ENCODE data around the gene TNFRSF13B.

DNA sequence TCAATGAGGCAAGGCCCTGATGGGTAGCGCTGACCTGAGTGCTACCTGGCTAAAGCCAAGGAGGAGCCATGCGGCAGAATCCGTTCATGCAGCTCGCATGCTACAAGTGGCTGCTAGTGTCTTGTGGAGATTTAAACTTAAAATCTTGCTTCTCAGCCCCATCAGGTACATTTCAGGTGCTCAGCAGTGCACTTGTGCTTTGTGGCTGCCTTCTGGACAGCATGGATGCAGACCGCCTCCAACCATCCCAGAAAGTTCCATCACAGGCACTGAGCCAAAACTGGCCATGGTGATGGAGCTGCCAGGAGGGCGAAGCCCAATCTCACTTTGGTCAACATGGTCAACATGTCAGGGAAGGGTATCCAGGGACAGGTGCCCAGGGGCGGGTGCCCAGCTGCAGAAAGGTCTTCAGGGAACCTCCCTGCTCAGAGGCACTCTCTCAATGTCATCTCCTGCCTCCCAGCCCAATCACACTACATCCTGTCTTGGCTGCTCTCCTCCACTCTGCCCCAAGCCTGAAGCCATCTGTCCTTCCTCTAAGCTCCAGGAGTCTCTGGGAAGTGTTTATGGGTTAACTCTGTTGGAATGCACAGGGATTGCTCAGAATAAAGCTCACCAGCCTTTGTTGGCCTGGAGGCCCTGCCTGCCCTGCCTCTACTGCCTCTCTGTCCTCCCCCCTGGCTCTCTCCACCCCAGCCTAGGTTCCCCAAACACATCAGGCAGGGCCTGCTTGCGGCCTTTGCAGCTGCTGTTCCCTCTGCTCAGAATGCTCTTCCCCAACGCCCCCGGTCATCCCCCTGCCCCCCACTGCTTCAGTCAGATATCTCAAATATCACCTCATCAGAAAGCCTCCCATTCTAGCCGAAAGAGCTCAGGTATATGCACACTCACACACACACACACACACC lies 18.3 kb upstream of the TNFRSF13B start:
- no peak for TF ChIP-seq EZH2 (IDR thresholded peaks at IDR 0.05)
- no peak for TF ChIP-seq POLR2AphosphoS5 (IDR thresholded peaks at IDR 0.05; ENCODE audit: borderline replicate concordance, low read depth, low read length)
